ENCODE data around the gene MFNG. TPM values are rescaled to one million over a fixed set of nuclear protein-coding genes. Genes with fewer than 3 reads are reported as not detected.

The MFNG gene
- total RNA-seq, 1 experiment from 2014 or later = 3.3 TPM

DNA sequence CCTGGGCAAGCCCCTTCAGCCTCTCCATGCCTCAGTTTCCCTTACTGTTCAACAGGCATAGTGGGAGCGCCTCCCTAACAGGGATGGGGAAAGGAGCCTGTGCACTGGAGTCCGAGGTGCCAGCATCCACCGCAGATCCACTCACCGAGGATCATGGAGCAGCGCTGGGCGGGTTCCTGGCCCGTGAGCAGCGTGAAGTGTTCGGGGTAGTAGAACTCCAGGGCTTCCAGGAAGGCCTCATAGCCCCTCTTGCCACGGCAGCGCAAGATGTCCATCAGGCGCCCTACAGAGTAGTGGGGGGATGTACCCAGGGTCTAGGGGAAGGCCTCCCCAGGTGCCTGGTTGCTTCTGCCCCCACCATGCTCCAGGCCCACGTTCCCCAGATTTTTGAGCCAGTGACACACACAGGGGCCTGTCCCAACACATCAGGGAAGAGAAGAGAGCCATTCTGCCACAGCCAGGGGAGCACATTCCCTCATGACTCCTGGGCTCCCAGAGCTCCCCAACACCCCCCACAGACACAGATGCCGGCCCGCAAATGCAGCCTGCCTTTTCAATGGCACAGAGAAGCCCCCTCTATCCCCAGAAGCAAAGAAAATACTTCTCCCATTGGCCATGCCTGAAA, 31.8 kb upstream of the MFNG start:
- no peak overlapping the region for H2AFZ ChIP-seq (ENCODE audit: low read length)

More for the DNA sequence above, 31.8 kb upstream of the MFNG start:
- H4K20me1 ChIP-seq (ENCODE audit: control insufficient read depth, insufficient read depth, insufficient read length) = no peaks in the 10 kb centered on the region
- H3K56ac ChIP-seq (ENCODE audit: insufficient read length, low read depth, low read length) = no peak overlapping the region
- H3K23me2 ChIP-seq (ENCODE audit: insufficient read length, low read depth, low read length, poor library complexity, severe bottlenecking) = peaks cover 4% of the 10 kb centered on the region
- peak overlapping the region; percentile 56 for H3K4me2 ChIP-seq (ENCODE audit: insufficient read depth, insufficient read length, low read length)
- H4K5ac ChIP-seq (ENCODE audit: insufficient read length, low read depth, low read length) = no peak overlapping the region
- no peak overlapping the region for H4K8ac ChIP-seq (replicated peaks; ENCODE audit: insufficient read length, low read depth, low read length)
- H3K36me3 Mint-ChIP-seq (ENCODE audit: insufficient read depth in 1 of 3, low read depth in 3 of 3) = peaks cover 0 to 20% (median 9%) of the 10 kb centered on the region in 3 experiments; a peak in 4 of 7 replicates
- H2BK15ac ChIP-seq (ENCODE audit: low read depth, low read length) = no peak overlapping the region
- H3K18ac ChIP-seq (ENCODE audit: insufficient read length, low read depth, low read length) = no peak overlapping the region
- peak overlapping the region; percentile 65 to 82 for H3K4me3 Mint-ChIP-seq
- no peaks in the 10 kb centered on the region for H3K9me3 ChIP-seq (ENCODE audit: control insufficient read depth, low read depth, low read length)
- H2BK5ac ChIP-seq (ENCODE audit: insufficient read length, low read length) = no peak overlapping the region
- H3K9me3 Mint-ChIP-seq = peaks cover 0 to 4% of the 10 kb centered on the region in 2 experiments; a peak in 2 of 5 replicates
- no peak overlapping the region for H2AK5ac ChIP-seq (ENCODE audit: insufficient read length, low read length)
- H3K27me3 Mint-ChIP-seq (ENCODE audit: low read depth) = peaks cover 37% of the 10 kb centered on the region
- no peaks in the 10 kb centered on the region; the same call in 1 of the 2 replicates for H3K27me3 ChIP-seq (ENCODE audit: insufficient read depth, low read length)
- no peak overlapping the region for H2BK20ac ChIP-seq (ENCODE audit: low read depth, low read length, poor library complexity, severe bottlenecking)
- no peaks in the 10 kb centered on the region for H3K79me1 ChIP-seq (ENCODE audit: insufficient read depth, low read depth, low read length, poor library complexity, severe bottlenecking)
- H3K4me1 ChIP-seq (ENCODE audit: insufficient read depth, low read length) = no peaks in the 10 kb centered on the region; the same call in 1 of the 2 replicates
- TF ChIP-seq, protein P1, sequence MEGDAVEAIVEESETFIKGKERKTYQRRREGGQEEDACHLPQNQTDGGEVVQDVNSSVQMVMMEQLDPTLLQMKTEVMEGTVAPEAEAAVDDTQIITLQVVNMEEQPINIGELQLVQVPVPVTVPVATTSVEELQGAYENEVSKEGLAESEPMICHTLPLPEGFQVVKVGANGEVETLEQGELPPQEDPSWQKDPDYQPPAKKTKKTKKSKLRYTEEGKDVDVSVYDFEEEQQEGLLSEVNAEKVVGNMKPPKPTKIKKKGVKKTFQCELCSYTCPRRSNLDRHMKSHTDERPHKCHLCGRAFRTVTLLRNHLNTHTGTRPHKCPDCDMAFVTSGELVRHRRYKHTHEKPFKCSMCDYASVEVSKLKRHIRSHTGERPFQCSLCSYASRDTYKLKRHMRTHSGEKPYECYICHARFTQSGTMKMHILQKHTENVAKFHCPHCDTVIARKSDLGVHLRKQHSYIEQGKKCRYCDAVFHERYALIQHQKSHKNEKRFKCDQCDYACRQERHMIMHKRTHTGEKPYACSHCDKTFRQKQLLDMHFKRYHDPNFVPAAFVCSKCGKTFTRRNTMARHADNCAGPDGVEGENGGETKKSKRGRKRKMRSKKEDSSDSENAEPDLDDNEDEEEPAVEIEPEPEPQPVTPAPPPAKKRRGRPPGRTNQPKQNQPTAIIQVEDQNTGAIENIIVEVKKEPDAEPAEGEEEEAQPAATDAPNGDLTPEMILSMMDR (conservative IDR thresholded peaks at IDR 0.05) = no peak
- H3K9ac ChIP-seq (ENCODE audit: extremely low read depth, insufficient read length, low read length) = no peak overlapping the region
- H3K27ac Mint-ChIP-seq = no peak overlapping the region
- no CpG with 5 or more reads among the region's 15 CpGs for WGBS (ENCODE audit: extremely low coverage, insufficient read length, low lambda C conversion rate)
- H3T11ph ChIP-seq (ENCODE audit: low read length) = no peak overlapping the region
- H2BK120ac ChIP-seq (ENCODE audit: low read depth, low read length, poor library complexity, severe bottlenecking) = no peak overlapping the region
- no peak for DNase-seq
- H2BK12ac ChIP-seq (ENCODE audit: insufficient read length, low read depth, low read length) = no peak overlapping the region
- H4K91ac ChIP-seq (ENCODE audit: insufficient read length, low read depth, low read length) = no peak overlapping the region
- no peak overlapping the region for H3K27ac ChIP-seq (ENCODE audit: insufficient read length, low read depth, low read length)
- H3K79me2 ChIP-seq (ENCODE audit: insufficient read depth, low read length) = no peaks in the 10 kb centered on the region
- no peak overlapping the region for H3K14ac ChIP-seq (ENCODE audit: insufficient read depth, low read length)
- H3K23ac ChIP-seq (ENCODE audit: insufficient read length, low read depth, low read length) = no peak overlapping the region
- H3K4me1 Mint-ChIP-seq = peaks cover 10 to 16% of the 10 kb centered on the region in 2 experiments
- no peak overlapping the region for H3K4ac ChIP-seq (ENCODE audit: low read depth, low read length)

Measured in H9 (cell line).